HUDEP-2 (cell line): ENCODE measurements around the gene ARHGEF40.
"Not testable (repeated sequence)": the region's sequence is repeated elsewhere in the genome, so short reads cannot be mapped to it uniquely, and the experiment has no call there.

Source experiments
- DNase-seq, 76 experiments: peaks; one replicate each; lab custom pipeline; 2025; ENCODE audit not compliant: unreplicated experiment in 76 of 76; lab: John Stamatoyannopoulos, UW

Gene ARHGEF40

DNA sequence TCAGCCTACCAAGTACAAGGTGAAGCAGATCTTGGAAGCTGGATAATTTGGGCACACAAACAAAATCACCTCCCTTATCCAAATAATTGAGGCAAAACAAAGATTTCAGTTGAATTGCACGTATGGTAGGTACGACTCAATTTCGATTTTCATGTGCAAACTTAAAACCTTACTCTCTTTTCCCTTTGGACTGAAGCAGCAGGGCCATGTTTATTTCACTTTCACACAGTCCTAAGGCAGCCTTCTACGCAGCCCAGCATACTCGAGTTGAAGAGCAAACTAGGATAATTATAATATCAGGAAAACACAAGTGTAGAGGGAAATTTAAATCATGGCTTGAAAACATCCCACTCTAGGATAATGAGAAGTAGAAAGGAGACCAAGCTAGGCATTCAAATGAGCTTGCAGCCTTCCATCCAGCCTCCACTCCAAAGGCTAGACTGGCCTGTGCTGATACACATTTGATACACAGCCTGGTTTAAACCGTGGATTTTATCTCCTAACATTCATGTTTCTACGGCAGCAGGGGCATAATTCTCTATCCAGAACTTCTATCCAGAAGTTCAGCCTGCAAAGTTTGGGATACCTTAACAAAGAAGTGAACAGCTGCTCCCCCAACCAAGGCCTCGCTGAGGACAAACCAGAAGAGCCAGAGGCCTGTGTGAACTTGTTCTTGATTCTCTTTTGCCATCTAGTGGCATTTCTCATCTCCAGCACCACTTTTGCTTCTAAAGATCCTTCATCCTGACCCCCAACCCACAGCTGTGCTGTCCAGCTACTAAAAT is 30.3 kb upstream of the ARHGEF40 start:
- peak in 32 of 76 experiments; percentile 5 to 54 (median 18) for DNase-seq

DNA sequence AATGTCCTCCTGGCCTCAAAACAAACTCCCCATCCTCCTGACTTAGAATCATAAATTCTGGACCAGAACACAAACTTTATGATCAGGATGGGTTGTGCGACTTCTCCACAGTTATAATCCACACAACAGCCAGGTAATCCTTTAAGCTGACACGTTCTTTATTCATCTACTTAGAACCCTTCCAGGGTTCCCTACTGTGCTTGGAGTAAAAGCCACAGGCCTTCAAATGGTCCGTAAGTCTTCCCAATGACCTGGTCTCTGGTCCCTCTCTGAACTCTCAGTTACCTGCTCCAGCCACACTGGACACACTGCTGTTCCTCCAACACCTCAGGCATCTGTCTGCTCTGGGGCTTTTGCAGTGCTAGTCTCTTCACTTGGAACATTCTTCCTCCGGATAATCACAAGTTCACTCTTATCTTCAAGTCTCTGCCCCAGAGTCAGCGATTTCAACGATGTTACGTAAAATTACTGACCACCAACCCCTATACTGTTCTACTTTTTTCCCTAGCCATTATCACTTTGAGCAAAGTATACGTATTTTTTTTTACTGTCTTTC is 29.7 kb upstream of the ARHGEF40 start:
- no peak for DNase-seq

DNA sequence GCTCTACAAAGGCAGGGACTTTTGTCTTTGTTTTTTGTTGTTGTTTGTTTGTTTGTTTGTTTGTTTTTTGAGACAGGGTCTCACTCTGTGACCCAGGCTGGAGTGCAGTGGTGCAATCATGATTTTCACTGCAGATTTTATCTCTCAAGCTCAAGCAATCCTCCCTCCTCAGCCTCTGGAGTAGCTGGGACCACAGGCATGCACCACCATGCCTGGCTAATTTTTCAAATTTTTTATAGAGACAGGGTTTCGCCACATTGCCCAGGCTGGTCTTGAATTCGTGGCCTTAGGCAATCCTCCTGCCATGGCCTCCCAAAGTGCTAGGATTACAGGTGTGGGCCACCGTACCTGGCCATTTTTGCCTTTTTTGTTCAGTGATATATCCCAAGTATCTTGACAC is 29.2 kb upstream of the ARHGEF40 start:
- not testable (repeated sequence) for DNase-seq

DNA sequence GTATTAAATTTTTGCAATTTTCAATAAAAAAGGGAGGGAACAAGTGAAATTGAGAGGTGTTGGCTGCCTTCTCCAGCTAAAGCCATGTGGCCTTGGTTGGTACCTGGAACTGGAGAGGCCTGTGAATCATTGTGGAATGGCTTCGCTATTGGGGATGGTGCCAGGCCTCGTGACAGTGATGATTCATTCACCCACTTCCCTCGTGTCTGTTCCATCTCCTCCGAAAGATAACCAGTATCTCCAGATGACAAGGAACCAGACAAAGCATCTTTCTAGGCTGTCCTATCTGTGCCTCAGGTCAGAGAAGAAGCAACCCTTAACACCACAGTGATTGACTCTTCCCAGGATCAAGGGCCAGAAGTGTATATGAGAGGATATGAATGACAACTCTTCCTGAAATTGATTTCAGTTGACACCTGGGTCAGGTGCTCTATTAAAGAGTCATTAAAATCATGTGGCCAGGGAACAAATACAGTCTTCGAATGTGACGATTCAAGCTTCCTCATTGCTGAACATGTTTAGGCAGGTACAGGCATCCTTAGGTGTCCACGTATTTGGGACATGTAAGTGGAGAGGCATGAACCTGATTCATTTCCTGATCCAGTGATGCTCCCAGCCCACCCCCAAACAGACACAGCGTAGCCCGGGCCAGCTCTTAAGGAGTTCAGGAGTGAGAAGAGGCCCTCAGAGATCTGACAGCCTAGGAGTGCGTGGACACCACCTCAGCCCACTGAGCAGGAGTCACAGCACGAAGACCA is 28.2 kb upstream of the ARHGEF40 start, which contains the start of gene RNASE7:
Gene RNASE7, plus strand, starts transcription at position 687 of the 758 bp plus-strand sequence. CDS start 631 bp downstream, outside the sequence.
- DNase-seq, result peak in 53 of 76 experiments; percentile 5 to 72 (median 44)

DNA sequence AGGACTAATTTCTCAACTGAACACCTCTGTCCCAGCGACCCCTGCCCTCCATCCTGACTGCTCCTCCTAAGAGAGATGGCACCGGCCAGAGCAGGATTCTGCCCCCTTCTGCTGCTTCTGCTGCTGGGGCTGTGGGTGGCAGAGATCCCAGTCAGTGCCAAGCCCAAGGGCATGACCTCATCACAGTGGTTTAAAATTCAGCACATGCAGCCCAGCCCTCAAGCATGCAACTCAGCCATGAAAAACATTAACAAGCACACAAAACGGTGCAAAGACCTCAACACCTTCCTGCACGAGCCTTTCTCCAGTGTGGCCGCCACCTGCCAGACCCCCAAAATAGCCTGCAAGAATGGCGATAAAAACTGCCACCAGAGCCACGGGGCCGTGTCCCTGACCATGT is 27.2 kb upstream of the ARHGEF40 start:
- peak in 10 of 76 experiments; percentile 3 to 27 (median 15) for DNase-seq

DNA sequence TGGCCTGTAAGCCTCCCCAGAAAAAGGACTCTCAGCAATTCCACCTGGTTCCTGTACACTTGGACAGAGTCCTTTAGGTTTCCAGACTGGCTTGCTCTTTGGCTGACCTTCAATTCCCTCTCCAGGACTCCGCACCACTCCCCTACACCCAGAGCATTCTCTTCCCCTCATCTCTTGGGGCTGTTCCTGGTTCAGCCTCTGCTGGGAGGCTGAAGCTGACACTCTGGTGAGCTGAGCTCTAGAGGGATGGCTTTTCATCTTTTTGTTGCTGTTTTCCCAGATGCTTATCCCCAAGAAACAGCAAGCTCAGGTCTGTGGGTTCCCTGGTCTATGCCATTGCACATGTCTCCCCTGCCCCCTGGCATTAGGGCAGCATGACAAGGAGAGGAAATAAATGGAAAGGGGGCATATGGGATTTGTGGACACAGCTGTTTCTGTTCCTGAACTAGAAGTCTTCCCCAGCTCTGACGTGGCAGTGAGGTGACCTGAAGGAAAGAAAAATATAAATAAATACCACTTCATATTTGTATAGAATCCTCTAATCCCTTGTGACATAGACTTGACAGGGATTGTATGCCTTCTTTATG is 26.6 kb upstream of the ARHGEF40 start:
- DNase-seq, result no peak

DNA sequence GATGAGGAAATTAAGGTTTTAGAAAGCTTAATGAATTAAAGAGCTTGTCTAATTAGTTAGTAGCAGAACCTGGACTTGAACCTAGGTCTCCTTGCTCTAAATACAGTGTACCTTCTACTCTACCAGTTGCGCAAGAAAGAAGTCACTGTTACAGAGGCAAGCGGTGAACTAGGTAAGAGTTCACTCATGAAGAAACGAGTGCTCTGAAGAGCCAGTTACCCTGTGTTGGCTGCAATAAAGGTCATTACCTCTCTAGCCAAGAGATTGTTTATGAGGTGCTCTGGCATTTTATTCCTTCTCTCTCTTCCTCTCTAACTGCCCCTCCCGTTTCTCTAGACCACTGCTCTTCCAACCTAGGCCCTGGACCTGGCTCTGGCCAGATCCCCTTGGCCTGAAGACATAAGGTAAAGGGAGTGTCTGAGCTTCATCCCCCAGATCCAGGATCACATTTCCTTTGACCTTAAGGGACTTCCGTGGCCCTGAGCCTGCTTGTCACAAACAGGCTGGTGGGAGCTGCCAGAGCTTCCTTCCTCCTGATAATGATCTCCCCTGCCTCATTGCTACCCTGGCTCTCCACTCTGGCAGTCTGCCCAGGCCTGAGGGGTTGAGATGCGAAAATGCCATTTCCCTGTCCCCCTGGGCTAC is 26.0 kb upstream of the ARHGEF40 start:
- peak in 56 of 76 experiments; percentile 7 to 72 (median 38) for DNase-seq

DNA sequence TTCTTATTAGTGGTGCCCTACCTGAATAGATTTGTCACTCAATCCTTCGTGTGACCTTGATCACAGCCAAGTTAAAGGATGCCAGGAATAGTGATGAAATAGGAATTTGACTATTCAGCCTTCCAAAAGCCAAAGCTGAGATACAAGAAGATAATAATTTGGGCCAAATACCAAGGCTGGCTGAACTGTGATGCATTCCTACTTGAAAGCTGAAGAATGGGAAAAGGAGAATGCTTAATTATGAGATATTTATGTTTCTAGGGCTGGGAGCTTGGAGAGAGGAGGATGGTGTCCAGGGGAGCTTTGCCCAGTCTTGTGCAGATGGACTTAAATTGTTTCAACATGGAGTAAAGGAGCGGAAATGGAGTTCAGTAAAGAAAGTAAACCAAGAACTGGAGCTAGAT is 22.7 kb upstream of the ARHGEF40 start:
- DNase-seq, result no peak

DNA sequence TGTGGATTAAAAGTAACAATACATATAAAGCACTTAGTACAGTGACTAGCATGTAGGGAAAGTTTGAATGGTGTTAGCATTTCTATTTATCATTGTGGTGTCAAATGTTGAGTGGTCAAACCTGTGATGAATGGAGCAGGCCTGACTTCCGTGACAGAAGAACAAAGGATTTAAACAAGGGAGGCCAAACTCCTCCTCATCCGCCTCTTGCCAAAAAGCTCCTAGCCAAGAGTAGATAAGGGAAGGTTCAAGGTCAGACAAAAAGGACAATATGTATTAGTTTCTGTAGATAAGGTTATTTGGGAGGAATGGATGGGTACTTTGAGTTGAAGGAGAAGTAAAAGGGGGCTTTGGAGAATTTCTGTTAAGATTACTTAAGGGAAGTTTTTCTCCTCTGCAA is 21.5 kb upstream of the ARHGEF40 start:
- DNase-seq, result peak in 1 of 76 experiments; percentile 7

DNA sequence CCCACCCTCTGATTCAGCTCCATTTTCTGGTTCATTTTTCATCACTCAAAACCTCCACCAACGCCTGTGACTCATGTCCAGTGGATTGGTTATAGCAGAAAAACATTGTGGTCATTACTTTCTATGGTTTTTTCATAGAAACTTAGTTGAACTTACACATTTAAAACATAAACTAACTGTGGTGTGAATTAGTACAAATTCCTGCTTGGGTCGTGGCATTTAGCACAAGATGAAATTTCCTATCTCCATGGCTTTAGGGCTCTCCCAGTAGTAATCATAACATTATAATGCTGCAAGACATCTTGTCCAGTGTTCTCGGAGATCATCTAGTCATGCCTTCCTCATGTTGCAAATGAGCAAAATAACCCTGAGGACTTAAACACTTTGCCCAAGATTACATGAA is 20.8 kb upstream of the ARHGEF40 start:
- DNase-seq, result no peak

DNA sequence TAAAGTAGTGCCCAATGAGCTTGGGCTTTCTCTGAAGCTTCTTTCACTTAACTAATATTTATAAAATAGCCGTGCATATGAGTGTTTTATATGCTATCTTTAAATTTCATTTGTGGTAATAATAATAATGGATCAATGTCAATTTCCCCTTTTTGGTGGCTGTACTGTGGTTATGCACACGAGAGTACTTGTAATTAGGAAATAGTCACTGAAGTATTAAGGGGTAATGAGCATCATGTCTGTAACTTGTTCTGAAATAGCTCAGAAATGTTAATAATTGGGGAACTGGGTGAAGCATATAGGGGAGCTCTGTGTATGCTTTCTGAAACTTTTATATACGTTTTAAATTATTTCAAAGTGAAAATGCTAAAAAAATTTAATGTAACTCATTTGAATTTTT is 19.5 kb upstream of the ARHGEF40 start:
- no peak for DNase-seq

DNA sequence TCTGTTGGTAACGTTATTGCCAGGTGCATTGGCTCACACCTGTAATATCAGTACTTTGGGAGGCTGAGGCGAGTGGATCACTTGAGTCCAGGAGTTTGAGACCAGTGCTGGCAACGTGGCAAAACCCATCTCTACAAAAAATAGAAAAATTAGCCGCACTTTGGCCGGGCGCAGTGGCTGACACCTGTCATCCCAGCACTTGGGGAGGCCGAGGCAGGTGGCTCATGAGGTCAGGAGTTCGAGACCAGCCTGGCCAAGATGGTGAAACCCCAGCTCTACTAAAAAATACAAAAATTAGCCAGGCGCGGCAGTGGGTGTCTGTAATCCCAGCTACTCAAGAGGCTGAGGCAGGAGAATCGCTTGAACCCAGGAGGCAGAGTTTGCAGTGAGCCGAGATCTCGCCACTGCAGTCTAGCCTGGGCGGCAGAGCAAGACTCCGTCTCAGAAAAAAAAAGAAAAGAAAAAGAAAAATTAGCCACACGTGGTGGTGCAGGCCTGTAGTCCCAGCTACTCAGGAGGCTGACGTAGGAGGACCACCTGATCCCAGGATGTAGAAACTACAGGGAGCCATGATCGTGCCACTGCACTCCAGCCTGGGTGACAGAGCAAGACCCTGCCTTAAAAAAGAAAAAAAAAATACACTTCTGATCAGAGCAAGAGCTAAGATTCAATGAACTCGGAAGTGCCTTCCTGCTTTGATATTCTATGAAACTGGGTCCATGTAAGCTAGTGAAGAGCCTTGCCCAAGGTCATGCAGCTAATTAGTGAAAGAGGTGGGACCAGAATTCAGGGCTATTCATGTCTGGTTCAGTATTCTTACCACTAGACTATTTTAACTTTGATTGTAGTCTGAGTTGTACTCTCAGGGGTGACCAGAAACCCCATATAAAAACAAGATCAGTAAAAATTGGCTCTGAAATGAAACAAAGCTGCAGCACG is 16.7 kb upstream of the ARHGEF40 start:
- no peak for DNase-seq

DNA sequence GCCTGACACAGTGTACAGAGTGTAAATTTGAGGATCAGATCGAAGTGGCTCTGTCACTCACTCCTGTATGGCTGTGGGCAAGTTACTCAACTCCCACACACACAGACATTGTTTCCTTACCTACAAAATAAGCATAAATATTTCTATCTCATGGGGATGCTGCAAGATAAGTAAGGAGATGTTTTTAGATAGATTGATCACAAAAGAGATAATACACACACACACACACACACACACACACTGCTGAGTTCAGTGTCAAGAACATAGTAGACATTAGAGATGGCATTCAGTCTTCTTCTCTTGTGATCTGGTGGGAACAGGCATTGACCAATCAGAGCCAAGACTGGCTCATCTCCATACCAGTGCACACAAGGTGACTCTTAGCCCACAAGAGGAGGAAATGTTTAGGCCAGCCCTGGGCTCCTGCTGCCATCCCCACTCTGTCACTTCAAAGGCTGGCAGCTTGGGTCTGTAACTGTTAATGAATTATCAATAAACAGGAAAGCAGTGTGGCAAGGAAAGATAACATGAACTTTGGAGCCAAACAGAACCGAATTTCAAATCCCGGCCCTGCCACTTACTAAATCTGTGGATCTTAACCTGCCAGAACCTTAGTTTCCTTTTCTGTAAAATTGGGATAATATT is 15.9 kb upstream of the ARHGEF40 start:
- DNase-seq, result no peak

DNA sequence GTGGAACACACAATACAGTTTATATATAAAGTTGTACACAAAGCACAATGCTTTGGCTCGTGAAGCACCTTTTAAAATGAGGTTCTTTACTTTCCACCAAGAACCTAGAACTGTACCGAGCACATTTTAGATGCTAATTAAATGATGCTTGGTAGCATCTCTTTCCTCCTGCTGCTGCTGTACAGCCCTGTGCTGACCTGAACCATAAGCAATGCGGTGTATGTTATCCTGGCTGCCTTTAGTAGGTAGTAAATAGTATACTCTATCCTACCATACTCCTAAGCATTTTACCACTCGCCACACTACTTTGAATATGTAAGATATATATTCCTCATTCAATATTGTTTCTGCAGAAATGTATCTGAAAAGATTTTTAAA is 15.3 kb upstream of the ARHGEF40 start:
- DNase-seq, result no peak

DNA sequence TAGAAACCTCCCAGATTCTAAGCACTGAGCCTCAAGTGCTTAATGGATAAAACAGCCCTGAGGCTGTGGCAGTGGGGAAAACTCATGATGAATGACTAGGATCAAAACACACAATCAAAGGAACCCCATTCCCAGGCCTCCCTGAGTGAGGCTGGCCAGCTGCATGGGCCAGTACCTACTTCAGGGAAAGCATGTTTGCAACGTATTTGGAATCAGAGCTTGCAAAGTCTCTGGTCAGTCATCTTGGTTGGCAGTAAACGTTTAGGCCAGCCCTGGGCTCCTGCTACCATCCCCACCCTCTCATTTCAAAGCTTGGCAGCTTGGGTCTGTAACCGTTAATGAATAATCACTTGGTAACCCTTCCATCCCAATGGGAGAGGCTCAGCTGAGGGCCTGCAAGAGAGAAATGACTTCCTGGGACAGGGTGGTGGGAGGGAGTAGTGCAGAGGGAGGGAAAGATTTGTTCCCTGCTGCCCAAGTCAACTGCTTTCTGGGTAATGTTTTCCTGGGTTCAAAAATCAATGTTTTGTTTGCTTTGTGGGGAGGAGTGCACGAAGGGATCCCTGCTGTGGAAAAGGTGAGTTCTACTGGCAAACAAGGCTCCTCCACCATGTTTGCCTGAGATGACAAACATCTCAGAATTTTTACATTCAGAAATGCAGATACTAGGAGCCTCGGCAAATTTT is 14.5 kb upstream of the ARHGEF40 start:
- no peak for DNase-seq

DNA sequence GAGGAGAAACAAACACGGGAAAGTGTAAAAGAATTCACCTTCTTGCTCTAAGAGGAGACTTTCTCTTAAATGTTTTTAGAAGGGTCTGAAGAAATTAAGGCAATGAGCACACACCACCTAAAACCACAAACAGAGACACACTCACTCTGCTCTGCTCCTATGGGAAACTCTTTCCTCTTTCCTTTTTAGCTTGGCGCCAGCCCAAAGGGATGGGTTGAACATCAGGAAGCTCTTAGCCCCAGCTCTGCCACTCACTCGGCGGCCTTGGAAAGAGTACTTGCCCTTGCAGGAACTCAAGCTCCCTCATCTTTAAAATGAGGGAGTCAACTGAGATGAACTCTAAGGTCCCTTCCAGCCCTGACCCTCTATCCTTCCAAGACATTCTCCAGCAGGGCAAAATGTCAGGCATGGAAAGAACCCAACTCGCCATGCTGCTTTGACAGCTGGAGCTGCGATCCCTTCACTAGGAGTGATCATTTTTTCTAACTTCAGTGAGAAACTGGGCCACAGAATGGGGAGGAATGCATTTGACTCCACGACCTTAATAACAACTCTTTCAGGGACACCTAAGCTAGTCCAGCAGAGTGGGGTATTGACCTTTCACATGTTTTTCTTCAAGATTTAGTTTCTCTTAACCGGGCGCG is 13.5 kb upstream of the ARHGEF40 start:
- DNase-seq, result no peak

DNA sequence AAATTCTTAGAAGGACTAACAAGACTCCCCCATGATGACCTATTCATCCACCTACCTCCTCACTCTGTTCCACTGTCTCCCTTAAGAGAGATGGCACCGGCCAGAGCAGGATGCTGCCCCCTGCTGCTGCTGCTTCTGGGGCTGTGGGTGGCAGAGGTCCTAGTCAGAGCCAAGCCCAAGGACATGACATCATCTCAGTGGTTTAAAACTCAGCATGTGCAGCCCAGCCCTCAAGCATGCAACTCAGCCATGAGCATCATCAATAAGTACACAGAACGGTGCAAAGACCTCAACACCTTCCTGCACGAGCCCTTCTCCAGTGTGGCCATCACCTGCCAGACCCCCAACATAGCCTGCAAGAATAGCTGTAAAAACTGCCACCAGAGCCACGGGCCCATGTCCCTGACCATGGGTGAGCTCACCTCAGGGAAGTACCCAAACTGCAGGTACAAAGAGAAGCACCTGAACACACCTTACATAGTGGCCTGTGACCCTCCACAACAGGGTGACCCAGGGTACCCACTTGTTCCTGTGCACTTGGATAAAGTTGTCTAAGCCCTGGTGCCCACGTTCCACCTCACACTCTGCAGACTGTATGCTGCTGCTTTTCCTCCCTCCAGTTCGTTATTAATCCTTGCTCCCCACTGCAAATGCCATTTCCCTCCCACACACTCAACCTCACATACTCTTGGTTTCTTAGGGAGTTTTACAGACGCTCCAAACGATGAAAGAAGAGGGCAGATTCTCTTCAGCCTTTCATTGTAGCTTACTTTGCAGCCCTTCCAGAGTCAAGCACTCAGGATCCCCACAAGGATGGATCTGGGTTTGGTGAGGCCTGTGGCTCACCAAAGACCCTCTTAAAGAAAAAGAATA is 12.1 kb upstream of the ARHGEF40 start, which contains the start of gene RNASE8:
Gene RNASE8, plus strand, starts transcription at position 20 of the 873 bp plus-strand sequence. Its CDS starts 71 bp downstream, at position 91.
- DNase-seq, result peak in 5 of 76 experiments; percentile 3 to 17 (median 9)
